ENCODE data around the gene RXFP1.

DNA sequence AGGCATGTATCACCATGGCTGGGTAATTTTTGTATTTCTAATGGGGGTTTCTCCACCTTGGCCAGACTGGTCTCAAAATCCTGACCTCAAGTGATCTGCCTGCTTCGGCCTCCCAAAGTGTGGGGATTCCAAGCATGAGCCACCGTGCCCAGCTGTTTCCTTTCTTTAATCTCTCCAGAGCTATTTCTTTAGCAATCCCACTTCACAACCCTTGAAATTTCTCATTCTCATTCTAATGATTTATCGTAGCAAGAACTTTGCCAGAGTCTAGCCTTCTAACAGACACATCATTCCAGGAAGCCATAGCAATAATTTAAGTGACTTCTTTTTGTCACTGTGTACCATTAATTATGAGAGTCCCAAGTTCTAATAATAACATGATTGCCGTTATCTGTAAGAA lies 68.6 kb downstream of the RXFP1 start:
- no peak for TF ChIP-seq POLR2A (IDR thresholded peaks at IDR 0.05; ENCODE audit: low read depth, low read length)
- no peak for TF ChIP-seq TAF1 (IDR thresholded peaks at IDR 0.05; ENCODE audit: borderline replicate concordance, low read depth, low read length)
- TF ChIP-seq POLR2AphosphoS5 (IDR thresholded peaks at IDR 0.05; ENCODE audit: low read depth, low read length) = no peak

Data from GM12892 (cell line).